Brain microvascular endothelial cell (primary cell): Measurements from ENCODE around the gene MCOLN2.
A peak's percentile ranks its signal among the peaks of the same experiment; 100 is the strongest.

Source experiments
- DNase-seq: peaks from one replicate; pipeline ENCODE4 v3.0.0-alpha.2; 2020
- H3K27ac ChIP-seq: fragments of 250-450 bp; sonication (Bioruptor Pico); 2 replicates; pipeline ENCODE4 v1.5.1; 2020; ENCODE audit warnings: mild to moderate bottlenecking, moderate library complexity
- H3K27me3 ChIP-seq: fragments of 250-450 bp; sonication (Bioruptor Pico); replicated peaks from 2 replicates; pipeline ENCODE4 v1.5.1; 2020; ENCODE audit warnings: mild to moderate bottlenecking
- H3K36me3 ChIP-seq: fragments of 250-450 bp; sonication (Bioruptor Pico); replicated peaks from 2 replicates; pipeline ENCODE4 v1.5.1; 2020; ENCODE audit warnings: mild to moderate bottlenecking
- H3K4me3 ChIP-seq: 2 replicates; pipeline ENCODE4 v1.5.1; 2011; ENCODE audit warnings: low read depth, mild to moderate bottlenecking, control low read depth, low read length, moderate library complexity
- CTCF ChIP-seq: IDR thresholded peaks from 2 replicates; pipeline ENCODE4 v1.5.1; 2011; ENCODE audit warnings: low read depth, mild to moderate bottlenecking, moderate library complexity, low read length, control low read depth, inconsistent platforms; ENCODE audit errors: missing control alignments
- in situ Hi-C: cut with HindIII; loops from 2 replicates; pipeline ENCODE4 v1.10.0; 2017; ENCODE audit warnings: low sequenced_read_pairs, low pct_ligation_motif_present

Gene MCOLN2

DNA sequence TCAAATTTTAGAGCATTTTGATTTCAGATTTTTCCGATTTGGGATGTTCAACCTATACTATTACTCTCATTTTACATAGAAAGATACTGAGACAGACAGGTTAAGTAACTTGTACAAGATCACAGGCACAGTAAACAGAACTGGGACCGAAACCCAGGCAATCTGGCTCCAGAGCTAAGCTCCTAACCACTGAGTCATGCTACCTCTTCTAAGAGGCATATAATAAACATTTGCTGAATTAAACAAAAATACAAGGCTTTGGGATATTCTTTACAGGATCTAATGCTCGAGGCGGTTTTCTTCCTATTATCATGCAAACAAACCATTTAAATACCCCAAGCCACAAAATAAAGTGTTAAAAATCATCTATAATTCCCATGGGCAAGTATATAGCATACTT is 50.3 kb downstream of the MCOLN2 start:
- TF ChIP-seq CTCF, result no peak
- DNase-seq, result no peak

DNA sequence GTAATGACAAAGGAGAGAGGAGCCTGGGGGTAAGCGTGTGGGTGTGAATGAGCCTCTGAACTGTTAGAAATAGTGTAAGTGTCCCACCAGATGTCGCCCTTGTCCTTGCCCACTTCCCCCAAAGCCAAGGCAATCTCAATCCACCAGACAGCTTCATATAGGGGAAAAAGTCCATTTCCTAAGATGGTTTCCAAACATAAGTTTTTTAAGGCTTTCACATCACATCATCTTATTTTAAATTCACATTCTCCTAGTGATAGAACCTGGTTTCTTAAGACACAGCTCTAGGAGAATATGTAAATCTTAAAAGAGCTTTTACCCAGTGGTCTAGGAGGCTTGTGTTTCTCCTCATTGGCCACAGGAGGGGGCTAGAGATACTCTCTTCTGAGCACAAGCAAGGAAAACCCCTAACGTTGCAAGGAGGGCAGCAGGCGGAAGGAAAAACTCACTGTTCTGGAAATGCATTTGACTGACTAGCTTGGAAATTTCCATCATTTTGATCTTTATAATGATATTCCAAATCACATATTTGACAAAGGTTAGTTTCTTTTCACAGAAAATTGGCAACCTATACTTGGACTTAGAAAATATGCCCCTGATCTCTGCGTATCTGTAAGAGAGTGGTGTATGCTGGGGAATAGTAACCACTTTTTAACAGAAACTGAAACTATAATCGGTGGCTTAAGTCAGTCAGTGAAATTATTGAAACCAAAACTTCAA is 52.0 kb downstream of the MCOLN2 start:
- DNase-seq, result peak; percentile 58
- peak; percentile 82 for TF ChIP-seq CTCF
- Histone ChIP-seq H3K27me3 (peaks cover 10% of the 10 kb centered on the region), H3K4me3 (peak overlapping the region; percentile 32), H3K27ac (peak overlapping the region; percentile 18), H3K36me3 (no peaks in the 10 kb centered on the region)
- in situ Hi-C loops, result no loop called here

More for the DNA sequence above, 50.3 kb downstream of the MCOLN2 start:
- peaks cover 12% of the 10 kb centered on the region for H3K27me3 ChIP-seq
- H3K27ac ChIP-seq, result no peak overlapping the region
- in situ Hi-C loops, result no loop called here
- no peak overlapping the region for H3K4me3 ChIP-seq
- H3K36me3 ChIP-seq, result no peaks in the 10 kb centered on the region

DNA sequence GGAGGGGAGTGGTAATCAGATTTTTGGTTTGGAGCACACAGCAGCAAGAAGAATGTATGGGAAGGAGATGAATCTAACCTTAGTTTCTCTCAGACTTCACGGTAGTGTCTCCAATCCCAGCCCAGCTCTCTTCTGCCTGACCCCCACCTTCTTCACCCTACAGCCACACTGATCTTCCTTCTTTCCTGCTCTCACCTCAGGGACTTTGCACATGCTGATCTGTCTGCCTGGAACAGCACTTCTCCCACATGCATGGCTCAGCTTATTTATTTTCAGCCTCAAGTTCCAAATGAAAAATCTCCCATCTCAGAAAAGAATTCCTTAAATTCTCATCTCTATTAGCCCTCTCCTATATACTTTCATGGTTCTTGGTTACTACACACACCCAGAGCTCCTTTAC is 55.1 kb downstream of the MCOLN2 start:
- DNase-seq, result no peak
- H3K27me3 ChIP-seq, result peaks cover 10% of the 10 kb centered on the region
- in situ Hi-C loops, result no loop called here
- TF ChIP-seq CTCF, result no peak
- no peak overlapping the region for H3K27ac ChIP-seq
- no peak overlapping the region for H3K4me3 ChIP-seq
- H3K36me3 ChIP-seq, result no peaks in the 10 kb centered on the region

- no peaks in the 10 kb centered on the region for H3K36me3 ChIP-seq
- H3K27me3 ChIP-seq, result peaks cover 10% of the 10 kb centered on the region
- DNase-seq, result no peak
- TF ChIP-seq CTCF, result no peak
- no peak overlapping the region for H3K4me3 ChIP-seq
- no peak overlapping the region for H3K27ac ChIP-seq
- in situ Hi-C loops, result no loop called here
These were observed 56.4 kb downstream of the MCOLN2 start for GRCh38 chr1:84940481-84940880.

DNA sequence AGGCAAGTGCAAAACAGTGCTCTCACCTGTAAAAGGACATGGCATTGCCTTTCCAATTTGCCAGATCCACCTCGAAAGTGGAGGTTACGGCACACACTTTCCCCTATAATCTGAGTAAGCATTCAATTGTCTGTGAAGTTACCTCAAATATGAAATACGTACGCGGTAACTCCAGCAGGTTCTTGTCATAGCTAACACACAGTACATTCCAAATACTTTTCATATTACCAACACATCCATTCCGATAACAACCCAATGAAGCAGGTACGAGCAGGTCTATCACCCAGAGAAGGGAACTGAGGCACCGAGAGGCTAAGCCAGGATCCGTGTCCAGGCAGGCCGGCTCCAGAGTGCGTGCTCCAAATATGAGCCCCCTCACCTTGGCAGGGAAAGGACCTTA is 57.2 kb downstream of the MCOLN2 start:
- in situ Hi-C loops, result loop anchor here (10.0 kb wide), 1 partner anchor 165 kb away; no protein-coding TSS in a partner anchor
- H3K27ac ChIP-seq, result no peak overlapping the region
- TF ChIP-seq CTCF, result no peak

GRCh38 chr1:84939151-84939550 is 57.8 kb downstream of the MCOLN2 start:
- TF ChIP-seq CTCF, result no peak
- Histone ChIP-seq H3K36me3 (no peaks in the 10 kb centered on the region), H3K27me3 (peaks cover 10% of the 10 kb centered on the region), H3K27ac (no peak overlapping the region), H3K4me3 (no peak overlapping the region)
- DNase-seq, result no peak
- in situ Hi-C loops, result loop anchor here (10.0 kb wide), 1 partner anchor 164 kb away; no protein-coding TSS in a partner anchor

More for the DNA sequence above, 57.2 kb downstream of the MCOLN2 start:
- no peak for DNase-seq
- H3K36me3 ChIP-seq, result no peaks in the 10 kb centered on the region
- peaks cover 10% of the 10 kb centered on the region for H3K27me3 ChIP-seq
- no peak overlapping the region for H3K4me3 ChIP-seq
